Mucosa of rectum (tissue), 2 donors: Measurements from ENCODE around the gene CCDC34.

Experiments
- H3K27ac ChIP-seq, 2 donors: one replicate each; pipeline ENCODE4 v1.7.0; 2013; ENCODE audit warnings: inconsistent platforms in 2 of 2, low read depth in 2 of 2, low read length in 2 of 2
- H3K27me3 ChIP-seq, 2 donors: one replicate each; pipeline ENCODE4 v1.7.0; 2013; ENCODE audit warnings: low read length in 2 of 2; ENCODE audit not compliant: control insufficient read depth in 2 of 2, insufficient read depth in 2 of 2
- H3K36me3 ChIP-seq, 2 donors: one replicate each; pipeline ENCODE4 v1.7.0; 2013; ENCODE audit warnings: low read length in 2 of 2; ENCODE audit not compliant: control insufficient read depth in 2 of 2, insufficient read depth in 2 of 2
- H3K4me1 ChIP-seq, 2 donors: one replicate each; pipeline ENCODE4 v1.7.0; 2013; ENCODE audit warnings: low read length in 2 of 2, mild to moderate bottlenecking in 1 of 2; ENCODE audit not compliant: control insufficient read depth in 2 of 2, insufficient read depth in 2 of 2
- H3K4me3 ChIP-seq, 2 donors: one replicate each; pipeline ENCODE4 v1.7.0; 2013; ENCODE audit warnings: low read length in 2 of 2
- H3K9ac ChIP-seq, 2 donors: one replicate each; pipeline ENCODE4 v1.7.0; 2013; ENCODE audit warnings: low read length in 2 of 2, low read depth in 1 of 2, mild to moderate bottlenecking in 1 of 2
- H3K9me3 ChIP-seq, 2 donors: one replicate each; pipeline ENCODE4 v1.7.0; 2013; ENCODE audit warnings: low read length in 2 of 2; ENCODE audit not compliant: control insufficient read depth in 2 of 2
- donor health status: healthy.
- donor health status: Normal muscosa, but diverticular disease.

Gene CCDC34

GRCh38 chr11:27295928-27296327 is 67.1 kb downstream of the CCDC34 start:
- peaks cover 18 to 41% of the 10 kb centered on the region in 2 donors for H3K4me1 ChIP-seq
- H3K9ac ChIP-seq: no peak overlapping the region
- H3K27ac ChIP-seq: peak overlapping the region; percentile 2 to 78
- H3K27me3 ChIP-seq: no peaks in the 10 kb centered on the region
- H3K36me3 ChIP-seq: no peaks in the 10 kb centered on the region
- H3K4me3 ChIP-seq: no peak overlapping the region
- peaks cover 0 to 5% of the 10 kb centered on the region in 2 donors for H3K9me3 ChIP-seq

GRCh38 chr11:27294654-27295053 is 68.4 kb downstream of the CCDC34 start:
- Histone ChIP-seq H3K27ac (peak overlapping the region; percentile 78 to 86), H3K4me1 (peaks cover 18 to 41% of the 10 kb centered on the region in 2 donors), H3K9ac (no peak overlapping the region), H3K4me3 (no peak overlapping the region), H3K36me3 (no peaks in the 10 kb centered on the region), H3K27me3 (no peaks in the 10 kb centered on the region), H3K9me3 (peaks cover 0 to 6% of the 10 kb centered on the region in 2 donors)

- H3K4me1 ChIP-seq: peaks cover 18 to 41% of the 10 kb centered on the region in 2 donors
- H3K36me3 ChIP-seq: no peaks in the 10 kb centered on the region
- H3K4me3 ChIP-seq: no peak overlapping the region
- no peaks in the 10 kb centered on the region for H3K27me3 ChIP-seq
- peaks cover 0 to 6% of the 10 kb centered on the region in 2 donors for H3K9me3 ChIP-seq
- H3K27ac ChIP-seq: peak overlapping the region; percentile 80 to 89
- H3K9ac ChIP-seq: no peak overlapping the region
These were observed 69.2 kb downstream of the CCDC34 start for GRCh38 chr11:27293515-27294417.

- Histone ChIP-seq H3K27me3 (no peaks in the 10 kb centered on the region), H3K27ac (peak overlapping the region; percentile 80 to 89), H3K9ac (peak overlapping the region in 1 of 2 donors; percentile 28), H3K36me3 (no peaks in the 10 kb centered on the region), H3K4me1 (peaks cover 18 to 41% of the 10 kb centered on the region in 2 donors), H3K4me3 (no peak overlapping the region), H3K9me3 (peaks cover 0 to 6% of the 10 kb centered on the region in 2 donors)
These were observed 70.4 kb downstream of the CCDC34 start for GRCh38 chr11:27292637-27293010.

GRCh38 chr11:27291954-27292636 is 70.9 kb downstream of the CCDC34 start:
- Histone ChIP-seq H3K36me3 (no peaks in the 10 kb centered on the region), H3K27ac (peak overlapping the region; percentile 80 to 89), H3K27me3 (no peaks in the 10 kb centered on the region), H3K9ac (peak overlapping the region in 1 of 2 donors; percentile 28), H3K4me3 (peak overlapping the region; percentile 28 to 37), H3K9me3 (peaks cover 0 to 6% of the 10 kb centered on the region in 2 donors), H3K4me1 (peaks cover 18 to 41% of the 10 kb centered on the region in 2 donors)

GRCh38 chr11:27291302-27291889 is 71.6 kb downstream of the CCDC34 start:
- Histone ChIP-seq H3K4me3 (peak overlapping the region; percentile 28 to 37), H3K27me3 (no peaks in the 10 kb centered on the region), H3K9ac (no peak overlapping the region), H3K27ac (peak overlapping the region; percentile 80 to 89), H3K4me1 (peaks cover 18 to 34% of the 10 kb centered on the region in 2 donors), H3K36me3 (no peaks in the 10 kb centered on the region), H3K9me3 (peaks cover 0 to 6% of the 10 kb centered on the region in 2 donors)

GRCh38 chr11:27290261-27291050 is 72.6 kb downstream of the CCDC34 start:
- Histone ChIP-seq H3K27me3 (no peaks in the 10 kb centered on the region), H3K36me3 (no peaks in the 10 kb centered on the region), H3K4me1 (peaks cover 18 to 33% of the 10 kb centered on the region in 2 donors), H3K4me3 (no peak overlapping the region), H3K9ac (no peak overlapping the region), H3K9me3 (peaks cover 0 to 6% of the 10 kb centered on the region in 2 donors), H3K27ac (peak overlapping the region; percentile 80 to 89)
